MCF 10A (cell line): Measurements from ENCODE around the gene IL10RA. TPM values are rescaled to one million over a fixed set of nuclear protein-coding genes. Genes with fewer than 3 reads are reported as not detected.

Source experiments
- BruUV-seq: library from RNA; stranded (reverse); fragments of 400-500 nt; replicated peaks from 2 replicates; lab custom pipeline; 2021; lab: Mats Ljungman, UMichigan
- CTCF ChIA-PET: fragments of 300-600 bp; sonication (Branson Sonifier 250); formaldehyde crosslinking; extraction: SDS; loops from one replicate; lab custom pipeline; 2021; ENCODE audit warnings: antibody characterized with exemption, inconsistent platforms; lab: Yijun Ruan, JAX
- POLR2A ChIA-PET: fragments of 300-600, 350-650 bp; sonication (Branson Sonifier 250); formaldehyde crosslinking; extraction: SDS; loops from one replicate; lab custom pipeline; 2020; ENCODE audit warnings: antibody characterized with exemption, inconsistent platforms; lab: Yijun Ruan, JAX
- DNase-seq: peaks from one replicate; pipeline ENCODE4 v3.0.0-alpha.2; 2018; ENCODE audit not compliant: unreplicated experiment
- H3K27ac Mint-ChIP-seq: one replicate; pipeline ENCODE4 v1.8.0; 2022; ENCODE audit warnings: mild to moderate bottlenecking, low read depth, mixed read lengths; ENCODE audit not compliant: unreplicated experiment
- H3K27me3 Mint-ChIP-seq: one replicate; pipeline ENCODE4 v1.8.0; 2022; ENCODE audit warnings: mixed read lengths; ENCODE audit not compliant: insufficient read depth, unreplicated experiment
- H3K36me3 Mint-ChIP-seq: one replicate; pipeline ENCODE4 v1.8.0; 2022; ENCODE audit warnings: mild to moderate bottlenecking, moderate library complexity, mixed read lengths; ENCODE audit not compliant: insufficient read depth, unreplicated experiment
- H3K4me1 Mint-ChIP-seq: one replicate; pipeline ENCODE4 v1.8.0; 2022; ENCODE audit warnings: mixed read lengths; ENCODE audit not compliant: insufficient read depth, unreplicated experiment
- H3K4me3 Mint-ChIP-seq: one replicate; pipeline ENCODE4 v1.8.0; 2022; ENCODE audit warnings: mild to moderate bottlenecking, moderate library complexity, mixed read lengths; ENCODE audit not compliant: unreplicated experiment
- H3K9me3 Mint-ChIP-seq: one replicate; pipeline ENCODE4 v1.8.0; 2022; ENCODE audit warnings: mixed read lengths; ENCODE audit not compliant: unreplicated experiment
- CTCF ChIP-seq: fragments of 200-600 bp; IDR thresholded peaks from one replicate; pipeline ENCODE4 v1.8.0; 2022; ENCODE audit warnings: antibody characterized with exemption, mild to moderate bottlenecking; ENCODE audit not compliant: unreplicated experiment
- intact Hi-C: fragments of 100-400 bp; cut with micrococcal nuclease; formaldehyde crosslinking; loops from 2 replicates; pipeline ENCODE4 v1.14.1; 2022
- total RNA-seq: library from RNA; stranded (reverse); gene quantifications from 2 replicates; pipeline ENCODE4 v1.2.3, GENCODE V29; 2022

The IL10RA gene
- total RNA-seq, 1 experiment from 2014 or later = not detected

DNA sequence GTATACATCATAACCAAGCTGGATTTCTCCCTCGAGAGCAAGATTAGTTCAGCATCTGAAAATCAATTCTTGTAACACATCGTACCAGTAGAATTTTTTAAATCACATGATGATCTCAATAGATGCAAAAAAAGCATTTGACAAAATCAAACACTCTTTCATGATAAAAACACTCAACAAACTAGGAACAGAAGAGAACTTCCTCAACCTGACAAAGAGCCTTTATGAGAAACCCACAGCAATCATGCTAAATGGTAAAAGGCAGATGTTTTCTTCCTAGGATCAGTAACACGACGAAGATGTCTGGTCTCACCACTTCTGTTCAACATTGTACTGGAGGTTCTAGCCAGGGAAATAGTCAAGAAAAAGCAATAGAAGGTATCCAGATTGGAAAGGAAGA lies 56.6 kb downstream of the IL10RA start:
- Mint-ChIP-seq H3K4me3 (no peak overlapping the region), H3K9me3 (no peaks in the 10 kb centered on the region), H3K4me1 (peaks cover 11% of the 10 kb centered on the region), H3K27ac (no peak overlapping the region), H3K36me3 (no peaks in the 10 kb centered on the region), H3K27me3 (peaks cover 67% of the 10 kb centered on the region)
- ChIA-PET CTCF (no interaction called here), POLR2A (no interaction called here)
- intact Hi-C loops = no loop called here
- TF ChIP-seq CTCF = no peak
- no TSS peak for BruUV-seq
- no peak for DNase-seq

GRCh38 chr11:118045191-118045590 lies 59.0 kb downstream of the IL10RA start:
- Mint-ChIP-seq H3K27me3 (peaks cover 57% of the 10 kb centered on the region), H3K27ac (no peak overlapping the region), H3K4me3 (no peak overlapping the region), H3K4me1 (peaks cover 11% of the 10 kb centered on the region), H3K36me3 (no peaks in the 10 kb centered on the region), H3K9me3 (no peaks in the 10 kb centered on the region)
- no TSS peak for BruUV-seq
- no peak for TF ChIP-seq CTCF
- ChIA-PET POLR2A (no interaction called here), CTCF (interaction anchor here (0.6 to 1.2 kb wide), 2 partner anchors 9 to 131 kb away, joined by 3 to 6 read pairs; no protein-coding TSS in a partner anchor)
- no peak for DNase-seq
- intact Hi-C loops = no loop called here

DNA sequence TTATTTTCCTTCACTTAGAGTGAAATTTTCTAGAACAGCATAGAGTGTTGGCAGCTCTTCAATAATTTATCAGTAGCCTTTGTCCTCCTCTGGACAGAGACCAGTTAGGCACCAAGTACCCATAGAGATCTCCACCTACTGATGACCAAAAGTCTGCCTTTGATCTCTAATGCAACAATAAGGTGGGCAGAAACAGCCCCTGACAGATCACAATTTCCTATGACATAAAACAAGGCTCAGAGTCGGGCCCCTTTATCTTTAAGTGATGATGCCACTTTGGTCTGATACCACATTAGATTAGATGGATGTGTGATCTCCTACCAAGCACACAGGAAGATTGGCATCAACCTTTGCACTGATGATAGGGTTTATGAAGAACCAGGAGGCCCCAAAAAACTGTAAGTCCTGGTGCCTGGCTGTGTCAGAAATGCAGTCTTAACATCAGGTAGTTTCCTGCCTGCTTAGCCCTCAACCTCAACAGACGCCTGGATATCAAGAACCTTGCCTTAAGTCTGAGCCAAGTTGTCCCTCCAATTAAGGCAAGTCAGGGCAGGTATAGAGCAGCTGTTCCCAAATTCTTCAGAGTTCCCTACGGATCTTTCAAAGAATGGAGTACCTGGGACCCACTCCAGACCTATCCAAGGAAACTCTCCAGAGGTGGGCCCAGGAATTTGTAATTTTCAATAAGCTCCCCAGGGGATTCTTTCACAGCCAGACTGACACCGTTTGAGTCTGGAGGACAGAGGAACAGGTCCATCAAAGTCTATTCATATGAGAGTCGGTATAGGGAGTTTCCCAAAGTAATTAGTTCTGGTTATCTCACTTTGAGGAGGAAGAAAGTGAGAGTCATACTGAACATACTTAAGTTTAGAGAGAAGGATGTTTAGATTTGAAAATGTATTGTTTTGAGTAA lies 60.1 kb downstream of the IL10RA start:
- Mint-ChIP-seq H3K4me3 (no peak overlapping the region), H3K36me3 (no peaks in the 10 kb centered on the region), H3K27ac (no peak overlapping the region), H3K9me3 (no peaks in the 10 kb centered on the region), H3K4me1 (peaks cover 11% of the 10 kb centered on the region), H3K27me3 (peaks cover 62% of the 10 kb centered on the region)
- BruUV-seq = no TSS peak
- POLR2A ChIA-PET = interaction anchor here (0.6 kb wide), 1 partner anchor 15 kb away, joined by 4 read pairs; no protein-coding TSS in a partner anchor
- CTCF ChIA-PET = interaction anchor here (0.6 to 0.8 kb wide), 2 partner anchors 12 to 620 kb away, joined by 5 to 6 read pairs; no protein-coding TSS in a partner anchor
- DNase-seq = no peak
- TF ChIP-seq CTCF = no peak
- intact Hi-C loops = no loop called here

- intact Hi-C loops = no loop called here
- Mint-ChIP-seq H3K9me3 (no peaks in the 10 kb centered on the region), H3K36me3 (no peaks in the 10 kb centered on the region), H3K4me1 (peaks cover 11% of the 10 kb centered on the region), H3K27me3 (peaks cover 58% of the 10 kb centered on the region), H3K27ac (no peak overlapping the region), H3K4me3 (no peak overlapping the region)
- no peak for TF ChIP-seq CTCF
- no TSS peak for BruUV-seq
- ChIA-PET POLR2A (no interaction called here), CTCF (interaction anchor here (1.8 to 2.2 kb wide), 2 partner anchors 203 to 239 kb away, joined by 8 to 11 read pairs; no protein-coding TSS in a partner anchor)
- DNase-seq = no peak
These were observed 60.9 kb downstream of the IL10RA start for GRCh38 chr11:118046964-118047700.
